ENCODE results near the gene ALDH1L2. TPM values are rescaled to one million over a fixed set of nuclear protein-coding genes. Genes with fewer than 3 reads are reported as not detected.

ALDH1L2 gene
- polyA plus RNA-seq, 1 donor from 2014 or later, result 0.10 TPM

- H3K9me3 Mint-ChIP-seq, result no peaks in the 10 kb centered on the region
Measured at GRCh38 chr12:105069936-105070702, 14.1 kb downstream of the ALDH1L2 start.

GRCh38 chr12:105067511-105068031 is 16.7 kb downstream of the ALDH1L2 start:
- no peaks in the 10 kb centered on the region for H3K9me3 Mint-ChIP-seq
- H3K4me3 Mint-ChIP-seq, result no peak overlapping the region
- peaks cover 5% of the 10 kb centered on the region for H3K36me3 Mint-ChIP-seq
- peaks cover 0 to 13% (median 7%) of the 10 kb centered on the region in 3 donors for H3K4me1 Mint-ChIP-seq
- peaks cover 6% of the 10 kb centered on the region for H3K27me3 Mint-ChIP-seq
- H3K27ac Mint-ChIP-seq, result no peak overlapping the region

More at GRCh38 chr12:105069936-105070702, 14.1 kb downstream of the ALDH1L2 start:
- peaks cover 4 to 17% (median 10%) of the 10 kb centered on the region in 3 donors for H3K4me1 Mint-ChIP-seq
- peaks cover 4% of the 10 kb centered on the region for H3K27me3 Mint-ChIP-seq
- H3K4me3 Mint-ChIP-seq, result no peak overlapping the region
- peaks cover 5% of the 10 kb centered on the region for H3K36me3 Mint-ChIP-seq
- H3K27ac Mint-ChIP-seq, result no peak overlapping the region

GRCh38 chr12:105064564-105065178 is 19.6 kb downstream of the ALDH1L2 start:
- peaks cover 0 to 2% (median 0%) of the 10 kb centered on the region in 3 donors for H3K4me1 Mint-ChIP-seq
- no peak overlapping the region for H3K4me3 Mint-ChIP-seq
- peaks cover 2% of the 10 kb centered on the region for H3K36me3 Mint-ChIP-seq
- H3K27ac Mint-ChIP-seq, result no peak overlapping the region
- H3K27me3 Mint-ChIP-seq, result peaks cover 6% of the 10 kb centered on the region
- H3K9me3 Mint-ChIP-seq, result no peaks in the 10 kb centered on the region

- Mint-ChIP-seq H3K4me1 (no peaks in the 10 kb centered on the region), H3K4me3 (no peak overlapping the region), H3K9me3 (peaks cover 4 to 9% (median 5%) of the 10 kb centered on the region in 3 donors), H3K27me3 (peaks cover 3% of the 10 kb centered on the region), H3K36me3 (no peaks in the 10 kb centered on the region), H3K27ac (no peak overlapping the region)
Measured at GRCh38 chr12:105060715-105061378, 23.4 kb downstream of the ALDH1L2 start.

- H3K27me3 Mint-ChIP-seq, result peaks cover 1% of the 10 kb centered on the region
- no peak overlapping the region for H3K27ac Mint-ChIP-seq
- peaks cover 5% of the 10 kb centered on the region for H3K36me3 Mint-ChIP-seq
- peaks cover 5 to 10% (median 8%) of the 10 kb centered on the region in 3 donors for H3K4me1 Mint-ChIP-seq
- peaks cover 4 to 11% (median 7%) of the 10 kb centered on the region in 3 donors for H3K9me3 Mint-ChIP-seq
- H3K4me3 Mint-ChIP-seq, result no peak overlapping the region
Measured at GRCh38 chr12:105057174-105057573, 27.1 kb downstream of the ALDH1L2 start.

- peaks cover 4 to 11% (median 7%) of the 10 kb centered on the region in 3 donors for H3K9me3 Mint-ChIP-seq
- peaks cover 5% of the 10 kb centered on the region for H3K36me3 Mint-ChIP-seq
- H3K27me3 Mint-ChIP-seq, result peaks cover 1% of the 10 kb centered on the region
- H3K4me3 Mint-ChIP-seq, result peak overlapping the region in 2 of 4 donors; percentile 13 to 39
- no peak overlapping the region for H3K27ac Mint-ChIP-seq
- peaks cover 14 to 18% (median 17%) of the 10 kb centered on the region in 3 donors for H3K4me1 Mint-ChIP-seq
Measured at GRCh38 chr12:105053116-105053572, 31.1 kb downstream of the ALDH1L2 start.

- H3K27ac Mint-ChIP-seq, result no peak overlapping the region
- no peaks in the 10 kb centered on the region for H3K27me3 Mint-ChIP-seq
- peaks cover 14 to 18% (median 17%) of the 10 kb centered on the region in 3 donors for H3K4me1 Mint-ChIP-seq
- H3K9me3 Mint-ChIP-seq, result peaks cover 2 to 8% (median 7%) of the 10 kb centered on the region in 3 donors
- peaks cover 8% of the 10 kb centered on the region for H3K36me3 Mint-ChIP-seq
- no peak overlapping the region for H3K4me3 Mint-ChIP-seq
Measured at GRCh38 chr12:105051981-105052380, 32.3 kb downstream of the ALDH1L2 start.

GRCh38 chr12:105048315-105048714 is 35.9 kb downstream of the ALDH1L2 start:
- Mint-ChIP-seq H3K27me3 (no peaks in the 10 kb centered on the region), H3K27ac (no peak overlapping the region), H3K9me3 (no peaks in the 10 kb centered on the region), H3K4me3 (no peak overlapping the region), H3K4me1 (peaks cover 14 to 18% (median 17%) of the 10 kb centered on the region in 3 donors), H3K36me3 (peaks cover 3% of the 10 kb centered on the region)

- H3K4me1 Mint-ChIP-seq, result peaks cover 8 to 13% (median 8%) of the 10 kb centered on the region in 3 donors
- no peak overlapping the region for H3K27ac Mint-ChIP-seq
- no peaks in the 10 kb centered on the region for H3K9me3 Mint-ChIP-seq
- peaks cover 3% of the 10 kb centered on the region for H3K36me3 Mint-ChIP-seq
- no peak overlapping the region for H3K4me3 Mint-ChIP-seq
- H3K27me3 Mint-ChIP-seq, result no peaks in the 10 kb centered on the region
Measured at GRCh38 chr12:105047308-105047707, 37.0 kb downstream of the ALDH1L2 start.

GRCh38 chr12:105041186-105041585 is 43.1 kb downstream of the ALDH1L2 start:
- Mint-ChIP-seq H3K4me3 (no peak overlapping the region), H3K27me3 (no peaks in the 10 kb centered on the region), H3K36me3 (peaks cover 3% of the 10 kb centered on the region), H3K4me1 (peaks cover 0 to 3% (median 0%) of the 10 kb centered on the region in 3 donors), H3K9me3 (no peaks in the 10 kb centered on the region), H3K27ac (no peak overlapping the region)

GRCh38 chr12:105040476-105040875 is 43.8 kb downstream of the ALDH1L2 start:
- H3K36me3 Mint-ChIP-seq, result peaks cover 3% of the 10 kb centered on the region
- peaks cover 0 to 3% (median 0%) of the 10 kb centered on the region in 3 donors for H3K4me1 Mint-ChIP-seq
- no peaks in the 10 kb centered on the region for H3K27me3 Mint-ChIP-seq
- H3K4me3 Mint-ChIP-seq, result no peak overlapping the region
- H3K27ac Mint-ChIP-seq, result no peak overlapping the region
- no peaks in the 10 kb centered on the region for H3K9me3 Mint-ChIP-seq

GRCh38 chr12:105036937-105037649 is 47.2 kb downstream of the ALDH1L2 start:
- H3K27ac Mint-ChIP-seq, result no peak overlapping the region
- H3K9me3 Mint-ChIP-seq, result no peaks in the 10 kb centered on the region
- no peaks in the 10 kb centered on the region for H3K27me3 Mint-ChIP-seq
- H3K4me3 Mint-ChIP-seq, result no peak overlapping the region
- peaks cover 0 to 5% (median 2%) of the 10 kb centered on the region in 3 donors for H3K4me1 Mint-ChIP-seq
- peaks cover 3% of the 10 kb centered on the region for H3K36me3 Mint-ChIP-seq

GRCh38 chr12:105033851-105034250 is 50.4 kb downstream of the ALDH1L2 start:
- no peaks in the 10 kb centered on the region for H3K9me3 Mint-ChIP-seq
- peaks cover 8 to 15% (median 12%) of the 10 kb centered on the region in 3 donors for H3K4me1 Mint-ChIP-seq
- no peaks in the 10 kb centered on the region for H3K27me3 Mint-ChIP-seq
- no peaks in the 10 kb centered on the region for H3K36me3 Mint-ChIP-seq
- H3K27ac Mint-ChIP-seq, result no peak overlapping the region
- H3K4me3 Mint-ChIP-seq, result no peak overlapping the region

GRCh38 chr12:105032703-105033357 is 51.4 kb downstream of the ALDH1L2 start:
- Mint-ChIP-seq H3K27ac (no peak overlapping the region), H3K4me3 (no peak overlapping the region)

More at GRCh38 chr12:105032703-105033357, 51.4 kb downstream of the ALDH1L2 start:
- H3K9me3 Mint-ChIP-seq, result no peaks in the 10 kb centered on the region
- H3K36me3 Mint-ChIP-seq, result no peaks in the 10 kb centered on the region
- peaks cover 8 to 13% (median 12%) of the 10 kb centered on the region in 3 donors for H3K4me1 Mint-ChIP-seq
- H3K27me3 Mint-ChIP-seq, result no peaks in the 10 kb centered on the region

Measured in IgD-negative memory B cell (primary cell).